ENCODE data around the gene PAQR7.

DNA sequence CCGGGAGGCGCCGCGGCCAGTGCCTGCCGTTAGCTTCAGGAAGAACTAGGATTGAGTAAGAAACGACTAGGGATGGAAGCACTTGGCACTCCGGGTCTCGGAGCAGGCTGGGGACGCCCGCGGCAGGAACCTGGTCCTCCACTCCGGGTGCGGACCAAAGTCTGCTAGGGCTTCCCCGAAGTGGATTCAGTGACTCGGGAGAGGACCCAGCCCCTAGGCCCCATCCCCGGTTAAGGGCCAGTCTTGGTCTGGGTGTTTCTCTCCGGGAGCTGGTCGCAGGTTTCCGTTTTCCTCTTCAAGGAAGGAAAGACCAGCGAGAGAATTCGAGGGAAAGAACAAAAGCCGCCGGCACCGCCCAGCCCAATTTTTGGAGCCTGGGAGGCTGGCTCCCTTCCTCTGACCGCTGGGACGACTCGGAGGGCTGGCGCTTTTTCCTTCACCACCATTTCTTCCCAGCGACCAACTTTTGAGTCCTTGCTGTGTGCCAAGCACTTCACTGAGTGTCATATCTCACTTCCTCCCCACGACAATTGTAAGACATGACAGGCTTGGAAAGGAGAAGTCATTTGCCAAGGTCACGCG is 47.6 kb upstream of the PAQR7 start:
- TF ChIP-seq POLR2AphosphoS5 (IDR thresholded peaks at IDR 0.05; ENCODE audit: low read depth, low read length) (no peak), TAF1 (IDR thresholded peaks at IDR 0.05; ENCODE audit: borderline replicate concordance, low read depth, low read length) (no peak)

All from GM12892 (cell line).